ENCODE data around the gene C17orf107. TPM values are rescaled to one million over a fixed set of nuclear protein-coding genes. Genes with fewer than 3 reads are reported as not detected.

The C17orf107 gene
- polyA plus RNA-seq, 1 donor from 2014 or later = 0.45 TPM

GRCh38 chr17:4877089-4877488, 22.2 kb upstream of the C17orf107 start:
- Histone ChIP-seq H3K4me2 (ENCODE audit: low read length) (no peak overlapping the region), H3K9me3 (ENCODE audit: low read length) (no peaks in the 10 kb centered on the region), H4K20me1 (ENCODE audit: insufficient read depth) (no peaks in the 10 kb centered on the region), H3K27ac (ENCODE audit: low read length) (no peak overlapping the region), H3K36me3 (ENCODE audit: insufficient read depth, low read length) (no peaks in the 10 kb centered on the region), H3K79me2 (replicated peaks; ENCODE audit: insufficient read depth, low read length) (no peaks in the 10 kb centered on the region), H3F3A (ENCODE audit: insufficient read depth, low read length, poor library complexity, severe bottlenecking) (no peaks in the 10 kb centered on the region), H3K9me2 (ENCODE audit: insufficient read depth, low read length) (no peaks in the 10 kb centered on the region), H3K9ac (ENCODE audit: low read length) (no peak overlapping the region), H3K4me3 (ENCODE audit: low read length) (no peak overlapping the region), H3K27me3 (ENCODE audit: insufficient read depth, low read depth, low read length) (no peaks in the 10 kb centered on the region), H2AFZ (ENCODE audit: low read depth, low read length) (no peak overlapping the region)
- TF ChIP-seq EZH2 (IDR thresholded peaks at IDR 0.05; ENCODE audit: borderline replicate concordance, insufficient read depth, low read length, poor library complexity, severe bottlenecking) (no peak), CTCF (IDR thresholded peaks at IDR 0.05; ENCODE audit: poor library complexity, severe bottlenecking) (no peak), MXI1 (conservative IDR thresholded peaks at IDR 0.05; ENCODE audit: poor library complexity, severe bottlenecking) (no peak), POLR2AphosphoS5 (IDR thresholded peaks at IDR 0.05) (no peak), SMC3 (conservative IDR thresholded peaks at IDR 0.05; ENCODE audit: poor library complexity) (no peak), TAF1 (IDR thresholded peaks at IDR 0.05; ENCODE audit: low read depth) (no peak), EP300 (conservative IDR thresholded peaks at IDR 0.05; ENCODE audit: poor library complexity, severe bottlenecking) (no peak), RAD21 (conservative IDR thresholded peaks at IDR 0.05) (no peak), REST (IDR thresholded peaks at IDR 0.05; ENCODE audit: borderline replicate concordance) (no peak)

- TF ChIP-seq EP300 (conservative IDR thresholded peaks at IDR 0.05; ENCODE audit: poor library complexity, severe bottlenecking) = no peak
- no peak for TF ChIP-seq REST (IDR thresholded peaks at IDR 0.05; ENCODE audit: borderline replicate concordance)
- TF ChIP-seq CTCF (IDR thresholded peaks at IDR 0.05; ENCODE audit: poor library complexity, severe bottlenecking) = no peak
- no peak for TF ChIP-seq MXI1 (conservative IDR thresholded peaks at IDR 0.05; ENCODE audit: poor library complexity, severe bottlenecking)
- TF ChIP-seq SMC3 (conservative IDR thresholded peaks at IDR 0.05; ENCODE audit: poor library complexity) = no peak
- no peak for TF ChIP-seq EZH2 (IDR thresholded peaks at IDR 0.05; ENCODE audit: borderline replicate concordance, insufficient read depth, low read length, poor library complexity, severe bottlenecking)
- no peak for TF ChIP-seq POLR2AphosphoS5 (IDR thresholded peaks at IDR 0.05)
- no peak for TF ChIP-seq RAD21 (conservative IDR thresholded peaks at IDR 0.05)
- no peak overlapping the region for H2AFZ ChIP-seq (ENCODE audit: low read depth, low read length)
- no peaks in the 10 kb centered on the region for H4K20me1 ChIP-seq (ENCODE audit: insufficient read depth)
- no peaks in the 10 kb centered on the region for H3K9me2 ChIP-seq (ENCODE audit: insufficient read depth, low read length)
- H3K79me2 ChIP-seq (replicated peaks; ENCODE audit: insufficient read depth, low read length) = no peaks in the 10 kb centered on the region
- no peak overlapping the region for H3K27ac ChIP-seq (ENCODE audit: low read length)
- no peak overlapping the region for H3K9ac ChIP-seq (ENCODE audit: low read length)
- no peak overlapping the region for H3K4me2 ChIP-seq (ENCODE audit: low read length)
- H3K4me3 ChIP-seq (ENCODE audit: low read length) = no peak overlapping the region
- H3F3A ChIP-seq (ENCODE audit: insufficient read depth, low read length, poor library complexity, severe bottlenecking) = no peaks in the 10 kb centered on the region
- H3K36me3 ChIP-seq (ENCODE audit: insufficient read depth, low read length) = no peaks in the 10 kb centered on the region
- no peaks in the 10 kb centered on the region for H3K27me3 ChIP-seq (ENCODE audit: insufficient read depth, low read depth, low read length)
- H3K9me3 ChIP-seq (ENCODE audit: low read length) = no peaks in the 10 kb centered on the region
These were observed 19.7 kb upstream of the C17orf107 start for GRCh38 chr17:4879601-4880000.

Measured in neural cell (in vitro differentiated cells).